HG03159 (cell line): ENCODE measurements around the gene BRF1.

Source experiments
- ATAC-seq: cut with Tn5 transposase; IDR thresholded peaks from one replicate; pipeline ENCODE4 v1.9.1; 2021; ENCODE audit warnings: mild to moderate bottlenecking, moderate library complexity; ENCODE audit not compliant: unreplicated experiment

Gene BRF1

GRCh38 chr14:105241641-105242040 lies 59.2 kb downstream of the BRF1 start:
- ATAC-seq = no peak

- ATAC-seq = no peak
Observed at GRCh38 chr14:105240811-105241576, 59.8 kb downstream of the BRF1 start.

- ATAC-seq = no peak
Observed at GRCh38 chr14:105229099-105229655, 71.6 kb downstream of the BRF1 start.

- no peak for ATAC-seq
Observed at GRCh38 chr14:105228562-105228961, 72.2 kb downstream of the BRF1 start.

GRCh38 chr14:105227346-105227745 lies 73.5 kb downstream of the BRF1 start:
- ATAC-seq = no peak

- no peak for ATAC-seq
Observed at GRCh38 chr14:105226198-105226597, 74.6 kb downstream of the BRF1 start.

GRCh38 chr14:105224845-105225570 lies 75.8 kb downstream of the BRF1 start:
- no peak for ATAC-seq

GRCh38 chr14:105223770-105224544 lies 76.8 kb downstream of the BRF1 start:
- no peak for ATAC-seq

- no peak for ATAC-seq
Observed at GRCh38 chr14:105223260-105223659, 77.5 kb downstream of the BRF1 start.

- ATAC-seq = no peak
Observed at GRCh38 chr14:105221598-105222178, 79.1 kb downstream of the BRF1 start.

- ATAC-seq = no peak
Observed at GRCh38 chr14:105220699-105221597, 79.9 kb downstream of the BRF1 start.

GRCh38 chr14:105219753-105220152 lies 81.0 kb downstream of the BRF1 start:
- ATAC-seq = no peak

GRCh38 chr14:105219043-105219612 lies 81.7 kb downstream of the BRF1 start:
- no peak for ATAC-seq

GRCh38 chr14:105218611-105219010 lies 82.2 kb downstream of the BRF1 start:
- ATAC-seq = no peak

GRCh38 chr14:105217774-105218173 lies 83.0 kb downstream of the BRF1 start:
- no peak for ATAC-seq

- ATAC-seq = no peak
Observed at GRCh38 chr14:105216490-105217247, 84.1 kb downstream of the BRF1 start.

- ATAC-seq = no peak
Observed at GRCh38 chr14:105215602-105216001, 85.2 kb downstream of the BRF1 start.

- no peak for ATAC-seq
Observed at GRCh38 chr14:105214324-105214915, 86.4 kb downstream of the BRF1 start.
